H9 (cell line): ENCODE measurements around the gene KRT13. TPM values are rescaled to one million over a fixed set of nuclear protein-coding genes. Genes with fewer than 3 reads are reported as not detected.

Experiments
- DNase-seq: peaks from one replicate; pipeline ENCODE4 v3.0.0-alpha.2; 2017
- H2AFZ ChIP-seq: one replicate; pipeline ENCODE4 v1.6.1; 2013; ENCODE audit warnings: mild to moderate bottlenecking, low read length, control low read depth, moderate library complexity
- H2AK5ac ChIP-seq: 2 replicates; pipeline ENCODE4 v1.6.1; 2013; ENCODE audit warnings: low read length, control low read depth, mixed read lengths; ENCODE audit not compliant: insufficient read length
- H2BK120ac ChIP-seq: one replicate; pipeline ENCODE4 v1.6.1; 2013; ENCODE audit warnings: low read depth, mild to moderate bottlenecking, low read length, control low read depth, inconsistent platforms; ENCODE audit not compliant: poor library complexity, severe bottlenecking
- H2BK12ac ChIP-seq: 2 replicates; pipeline ENCODE4 v1.6.1; 2013; ENCODE audit warnings: low read length, control low read depth, mixed read lengths, low read depth; ENCODE audit not compliant: insufficient read length
- H2BK15ac ChIP-seq: 2 replicates; pipeline ENCODE4 v1.6.1; 2013; ENCODE audit warnings: low read depth, low read length, control low read depth
- H2BK20ac ChIP-seq: one replicate; pipeline ENCODE4 v1.6.1; 2013; ENCODE audit warnings: low read depth, mild to moderate bottlenecking, low read length, control low read depth, inconsistent platforms; ENCODE audit not compliant: poor library complexity, severe bottlenecking
- H2BK5ac ChIP-seq: 2 replicates; pipeline ENCODE4 v1.6.1; 2013; ENCODE audit warnings: low read length, control low read depth, mixed read lengths; ENCODE audit not compliant: insufficient read length
- H3K14ac ChIP-seq: 2 replicates; pipeline ENCODE4 v1.6.1; 2013; ENCODE audit warnings: low read length, control low read depth; ENCODE audit not compliant: insufficient read depth
- H3K18ac ChIP-seq: 2 replicates; pipeline ENCODE4 v1.6.1; 2013; ENCODE audit warnings: low read depth, mild to moderate bottlenecking, mixed read lengths, low read length, control low read depth; ENCODE audit not compliant: insufficient read length
- H3K23ac ChIP-seq: 2 replicates; pipeline ENCODE4 v1.6.1; 2013; ENCODE audit warnings: low read length, control low read depth, mixed read lengths, low read depth; ENCODE audit not compliant: insufficient read length
- H3K23me2 ChIP-seq: 2 replicates; pipeline ENCODE4 v1.6.1; 2013; ENCODE audit warnings: low read depth, mild to moderate bottlenecking, mixed read lengths, low read length, control low read depth; ENCODE audit not compliant: insufficient read length, poor library complexity, severe bottlenecking
- H3K27ac ChIP-seq: 2 replicates; pipeline ENCODE4 v1.5.1; 2013; ENCODE audit warnings: low read length, control low read depth, mixed read lengths, low read depth; ENCODE audit not compliant: insufficient read length
- H3K27me3 ChIP-seq: 2 replicates; pipeline ENCODE4 v1.6.1; 2013; ENCODE audit warnings: low read length, control low read depth, inconsistent platforms; ENCODE audit not compliant: insufficient read depth
- H3K4ac ChIP-seq: 2 replicates; pipeline ENCODE4 v1.6.1; 2013; ENCODE audit warnings: low read depth, mild to moderate bottlenecking, control low read depth, inconsistent platforms, low read length, moderate library complexity
- H3K4me1 ChIP-seq: 2 replicates; pipeline ENCODE4 v1.6.1; 2013; ENCODE audit warnings: low read length, control low read depth, inconsistent platforms; ENCODE audit not compliant: insufficient read depth
- H3K4me2 ChIP-seq: 2 replicates; pipeline ENCODE4 v1.6.1; 2013; ENCODE audit warnings: low read length, control low read depth, mixed read lengths; ENCODE audit not compliant: insufficient read length, insufficient read depth
- H3K56ac ChIP-seq: 2 replicates; pipeline ENCODE4 v1.6.1; 2013; ENCODE audit warnings: low read depth, mild to moderate bottlenecking, mixed read lengths, low read length, control low read depth; ENCODE audit not compliant: insufficient read length
- H3K79me1 ChIP-seq: 2 replicates; pipeline ENCODE4 v1.6.1; 2013; ENCODE audit warnings: low read depth, mild to moderate bottlenecking, moderate library complexity, low read length, control low read depth, inconsistent platforms; ENCODE audit not compliant: insufficient read depth, poor library complexity, severe bottlenecking
- H3K79me2 ChIP-seq: 2 replicates; pipeline ENCODE4 v1.6.1; 2013; ENCODE audit warnings: low read length, control low read depth, inconsistent platforms; ENCODE audit not compliant: insufficient read depth
- H3K9ac ChIP-seq: 2 replicates; pipeline ENCODE4 v1.6.1; 2013; ENCODE audit warnings: low read length, control low read depth, mixed read lengths; ENCODE audit not compliant: insufficient read length; ENCODE audit errors: extremely low read depth
- H3K9me3 ChIP-seq: one replicate; pipeline ENCODE4 v1.6.1; 2013; ENCODE audit warnings: low read depth, low read length, inconsistent platforms; ENCODE audit not compliant: control insufficient read depth
- H3T11ph ChIP-seq: one replicate; pipeline ENCODE4 v1.6.1; 2013; ENCODE audit warnings: mild to moderate bottlenecking, low read length, control low read depth, inconsistent platforms
- H4K20me1 ChIP-seq: one replicate; pipeline ENCODE4 v1.6.1; 2013; ENCODE audit not compliant: control insufficient read depth, insufficient read length, insufficient read depth
- H4K5ac ChIP-seq: 2 replicates; pipeline ENCODE4 v1.6.1; 2013; ENCODE audit warnings: low read depth, mild to moderate bottlenecking, mixed read lengths, low read length, control low read depth; ENCODE audit not compliant: insufficient read length
- H4K8ac ChIP-seq: replicated peaks from 2 replicates; pipeline ENCODE4 v1.6.1; 2013; ENCODE audit warnings: low read length, control low read depth, mixed read lengths, low read depth; ENCODE audit not compliant: insufficient read length
- H4K91ac ChIP-seq: 2 replicates; pipeline ENCODE4 v1.6.1; 2013; ENCODE audit warnings: low read depth, mild to moderate bottlenecking, moderate library complexity, mixed read lengths, low read length, control low read depth; ENCODE audit not compliant: insufficient read length
- H3K27ac Mint-ChIP-seq, 3 experiments: 2 replicates in 2 of 3; 3 replicates in 1 of 3; pipeline ENCODE4 v1.8.0; 2020 to 2021; ENCODE audit warnings: mixed read lengths in 3 of 3, mild to moderate bottlenecking in 1 of 3, moderate library complexity in 1 of 3
- H3K27me3 Mint-ChIP-seq: 2 replicates; pipeline ENCODE4 v1.8.0; 2021; ENCODE audit warnings: low read depth, mild to moderate bottlenecking, moderate library complexity, mixed read lengths
- H3K36me3 Mint-ChIP-seq, 3 experiments: 2 replicates in 2 of 3; 3 replicates in 1 of 3; pipeline ENCODE4 v1.8.0; 2020 to 2021; ENCODE audit warnings: low read depth in 3 of 3, mixed read lengths in 3 of 3; ENCODE audit not compliant: insufficient read depth in 1 of 3
- H3K4me1 Mint-ChIP-seq, 2 experiments: 2 replicates each; pipeline ENCODE4 v1.8.0; 2020; ENCODE audit warnings: mixed read lengths in 2 of 2
- H3K4me3 Mint-ChIP-seq, 2 experiments: 2 replicates in 1 of 2; 3 replicates in 1 of 2; pipeline ENCODE4 v1.8.0; 2020 to 2021; ENCODE audit warnings: mild to moderate bottlenecking in 2 of 2, mixed read lengths in 2 of 2, moderate library complexity in 1 of 2
- H3K9me3 Mint-ChIP-seq, 2 experiments: 2 replicates in 1 of 2; 3 replicates in 1 of 2; pipeline ENCODE4 v1.8.0; 2020; ENCODE audit warnings: mild to moderate bottlenecking in 2 of 2, mixed read lengths in 2 of 2, moderate library complexity in 1 of 2
- CTCF ChIP-seq: fragments of 200-600 bp; sonication (generic); conservative IDR thresholded peaks from 3 replicates; pipeline ENCODE4 v1.8.0; 2021; ENCODE audit warnings: antibody characterized with exemption, mild to moderate bottlenecking
- WGBS: extraction: QIAGEN DNeasy Blood & Tissue Kit; methylation state at CpG from one replicate; pipeline ENCODE4 v1.1.7; 2013; ENCODE audit warnings: missing lambda C conversion rate, low lambda C conversion rate, mixed read lengths; ENCODE audit not compliant: insufficient read length; ENCODE audit errors: extremely low coverage; 5-methylcytosine and 5-hydroxymethylcytosine counted together
- total RNA-seq: library from RNA; stranded (reverse); gene quantifications from 2 replicates; pipeline ENCODE4 v1.2.1, GENCODE V29; 2021

Gene KRT13
- total RNA-seq, 1 experiment from 2014 or later: not detected

- H4K8ac ChIP-seq: no peak overlapping the region
- H2BK120ac ChIP-seq: no peak overlapping the region
- Mint-ChIP-seq H3K9me3 (no peaks in the 10 kb centered on the region), H3K4me1 (peaks cover 0 to 8% of the 10 kb centered on the region in 2 experiments; a peak in 3 of 4 replicates), H3K36me3 (no peaks in the 10 kb centered on the region), H3K27ac (no peak overlapping the region), H3K27me3 (peaks cover 4% of the 10 kb centered on the region), H3K4me3 (no peak overlapping the region)
- no peak overlapping the region for H3K4me2 ChIP-seq
- H3K23me2 ChIP-seq: no peaks in the 10 kb centered on the region
- no peak overlapping the region for H4K91ac ChIP-seq
- H3T11ph ChIP-seq: no peak overlapping the region
- H3K9me3 ChIP-seq: no peaks in the 10 kb centered on the region
- no peak overlapping the region for H3K9ac ChIP-seq
- no peak overlapping the region for H2AFZ ChIP-seq
- H2BK15ac ChIP-seq: no peak overlapping the region
- no peak overlapping the region for H4K5ac ChIP-seq
- H2BK12ac ChIP-seq: no peak overlapping the region
- H2BK20ac ChIP-seq: no peak overlapping the region
- DNase-seq: no peak
- H3K18ac ChIP-seq: no peak overlapping the region
- no peak overlapping the region for H3K14ac ChIP-seq
- no peak overlapping the region for H3K27ac ChIP-seq
- no peaks in the 10 kb centered on the region for H3K79me2 ChIP-seq
- no peaks in the 10 kb centered on the region for H3K27me3 ChIP-seq
- no peak overlapping the region for H2AK5ac ChIP-seq
- WGBS: no CpG with 5 or more reads among the region's 10 CpGs
- H3K56ac ChIP-seq: no peak overlapping the region
- TF ChIP-seq CTCF: no peak
- H3K79me1 ChIP-seq: no peaks in the 10 kb centered on the region
- H4K20me1 ChIP-seq: no peaks in the 10 kb centered on the region
- no peaks in the 10 kb centered on the region for H3K4me1 ChIP-seq
- no peak overlapping the region for H2BK5ac ChIP-seq
- H3K4ac ChIP-seq: no peak overlapping the region
- no peak overlapping the region for H3K23ac ChIP-seq
Observed at GRCh38 chr17:41480581-41480980, 24.8 kb downstream of the KRT13 start.
